ENCODE results near the gene SLX9.

The SLX9 gene

DNA sequence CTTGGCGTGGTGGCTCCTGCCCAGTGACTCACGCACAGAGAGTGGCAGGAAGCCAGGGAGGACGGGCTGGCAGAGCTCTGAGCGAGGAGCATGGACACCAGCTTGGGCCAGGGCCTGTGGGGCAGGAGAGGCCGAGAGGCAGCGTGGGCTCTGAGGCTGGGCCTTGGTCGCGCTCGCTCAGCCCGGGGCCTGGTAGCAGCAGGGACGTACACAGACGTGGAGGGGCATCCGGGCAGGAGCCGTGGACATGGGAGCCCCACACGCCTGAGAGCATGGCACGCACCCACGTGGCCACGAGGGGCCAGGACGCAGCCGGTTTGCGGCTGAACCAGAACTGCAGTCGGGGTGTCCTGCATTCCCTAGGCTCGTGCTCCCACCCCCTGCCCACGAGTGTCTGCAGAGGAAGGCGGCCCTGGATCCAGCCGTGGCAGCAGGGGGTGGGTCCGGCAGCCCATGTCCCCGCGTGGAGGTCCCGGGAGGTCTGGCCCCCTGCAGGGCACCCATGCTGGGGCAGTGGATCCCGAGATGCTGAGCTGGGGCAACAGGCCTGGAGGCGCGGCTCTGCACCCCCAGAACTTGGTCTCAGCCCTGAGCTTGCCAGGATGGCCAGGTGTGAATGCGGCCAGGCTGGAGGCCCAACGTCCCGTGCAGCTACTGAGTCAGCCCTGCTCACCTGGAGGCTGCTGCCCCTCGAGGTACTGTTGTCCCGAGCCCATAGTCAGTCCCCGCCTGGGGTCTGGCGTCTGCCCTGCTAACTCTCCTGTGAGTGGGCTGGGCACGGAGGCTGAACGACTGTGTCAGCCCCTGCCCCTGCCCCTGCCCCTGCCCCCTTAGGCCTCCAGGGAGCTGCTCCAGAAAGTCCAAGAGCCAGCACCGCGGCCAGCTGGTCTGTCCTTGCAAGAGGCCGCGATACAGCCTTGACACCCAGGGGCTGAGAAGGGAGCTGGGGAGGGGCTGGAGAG, 61.6 kb downstream of the SLX9 start:
- no peak for DNase-seq (ENCODE audit: low read depth in 2 of 2, low spot score in 1 of 2)

- DNase-seq (ENCODE audit: low read depth in 2 of 2, low spot score in 1 of 2) = no peak
Measured at GRCh38 chr21:45002381-45003204, 62.8 kb downstream of the SLX9 start.

- no peak for DNase-seq (ENCODE audit: low read depth in 2 of 2, low spot score in 1 of 2)
Measured at GRCh38 chr21:45003331-45004058, 63.7 kb downstream of the SLX9 start.

DNA sequence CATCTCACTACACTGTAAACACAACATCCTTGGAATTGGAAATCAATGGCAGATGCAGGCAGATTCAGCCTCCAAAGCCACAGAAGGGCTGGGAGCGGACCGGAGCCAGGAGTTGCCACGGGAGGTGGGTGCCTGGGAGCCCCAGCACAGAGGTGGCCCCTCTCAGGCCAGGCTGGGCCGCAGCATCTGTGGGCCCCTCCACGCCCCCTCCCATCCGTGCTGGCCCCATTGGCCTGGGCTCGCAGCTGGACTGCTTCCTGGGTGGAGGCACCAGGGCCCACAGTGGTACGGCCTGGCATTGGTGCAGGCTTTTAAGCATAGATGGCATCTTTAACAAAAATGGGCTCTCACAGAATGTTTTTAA, 64.2 kb downstream of the SLX9 start:
- DNase-seq (ENCODE audit: low read depth in 2 of 2, low spot score in 1 of 2) = no peak

GRCh38 chr21:45004481-45005247, 64.8 kb downstream of the SLX9 start:
- no peak for DNase-seq (ENCODE audit: low read depth in 2 of 2, low spot score in 1 of 2)

- no peak for DNase-seq (ENCODE audit: low read depth in 2 of 2, low spot score in 1 of 2)
Measured at GRCh38 chr21:45006536-45007095, 66.8 kb downstream of the SLX9 start.

- no peak for DNase-seq (ENCODE audit: low read depth in 2 of 2, low spot score in 1 of 2)
Measured at GRCh38 chr21:45009616-45010015, 69.8 kb downstream of the SLX9 start.

- no peak for DNase-seq (ENCODE audit: low read depth in 2 of 2, low spot score in 1 of 2)
Measured at GRCh38 chr21:45010096-45010495, 70.3 kb downstream of the SLX9 start.

DNA sequence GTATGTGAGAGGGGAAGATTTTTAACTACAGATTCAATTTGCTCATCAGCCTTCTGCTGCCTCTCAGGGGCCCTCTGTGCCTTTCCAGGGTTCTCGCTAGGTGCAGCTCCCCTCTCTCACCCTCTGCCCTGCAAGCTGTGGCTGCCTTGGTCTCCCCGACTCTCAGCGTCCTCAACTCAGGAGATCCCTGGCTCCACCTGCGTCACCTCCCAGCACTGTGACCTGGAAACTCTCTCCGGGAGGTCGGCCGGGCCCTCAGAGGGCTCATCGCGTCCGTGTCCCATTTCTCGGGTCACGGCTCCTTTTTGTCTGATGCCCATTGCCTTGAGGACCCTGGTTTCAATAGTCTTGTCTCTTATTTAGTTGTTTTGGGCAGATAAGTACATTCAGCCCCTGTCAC, 71.0 kb downstream of the SLX9 start:
- DNase-seq (ENCODE audit: low read depth in 2 of 2, low spot score in 1 of 2) = no peak

GRCh38 chr21:45011426-45011825, 71.6 kb downstream of the SLX9 start:
- no peak for DNase-seq (ENCODE audit: low read depth in 2 of 2, low spot score in 1 of 2)

GRCh38 chr21:45011911-45012661, 72.3 kb downstream of the SLX9 start:
- DNase-seq (ENCODE audit: low read depth in 2 of 2, low spot score in 1 of 2) = no peak

DNA sequence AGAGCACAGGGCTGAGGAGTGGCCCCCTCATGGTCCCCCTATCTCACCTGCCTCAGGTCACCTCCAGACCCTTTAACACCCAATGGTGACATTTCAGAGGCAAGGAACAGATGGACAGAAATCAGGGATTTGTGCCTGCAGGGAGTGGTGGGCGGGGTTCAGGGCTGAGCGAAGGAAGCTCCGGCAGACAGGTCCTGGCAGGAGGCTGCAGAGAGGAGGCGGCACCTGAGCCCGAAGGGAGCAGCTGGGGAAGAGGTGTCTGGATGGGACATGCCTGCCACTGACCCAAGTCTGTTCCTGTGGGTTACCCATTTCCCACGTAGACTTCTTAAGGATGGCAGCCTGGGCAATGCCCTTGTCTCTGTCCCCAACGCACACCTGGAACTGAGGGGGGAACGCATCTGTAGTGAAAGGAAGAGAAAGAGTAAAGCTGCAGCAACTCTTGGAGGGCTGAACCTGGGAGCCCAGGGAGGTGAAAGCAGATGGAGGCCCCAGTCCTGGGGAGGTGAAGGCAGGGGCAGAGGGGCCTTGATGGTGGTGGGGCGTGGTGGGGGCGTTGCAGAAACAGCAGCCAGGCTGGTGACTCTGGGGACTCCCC, 72.9 kb downstream of the SLX9 start:
- no peak for DNase-seq (ENCODE audit: low read depth in 2 of 2, low spot score in 1 of 2)

DNA sequence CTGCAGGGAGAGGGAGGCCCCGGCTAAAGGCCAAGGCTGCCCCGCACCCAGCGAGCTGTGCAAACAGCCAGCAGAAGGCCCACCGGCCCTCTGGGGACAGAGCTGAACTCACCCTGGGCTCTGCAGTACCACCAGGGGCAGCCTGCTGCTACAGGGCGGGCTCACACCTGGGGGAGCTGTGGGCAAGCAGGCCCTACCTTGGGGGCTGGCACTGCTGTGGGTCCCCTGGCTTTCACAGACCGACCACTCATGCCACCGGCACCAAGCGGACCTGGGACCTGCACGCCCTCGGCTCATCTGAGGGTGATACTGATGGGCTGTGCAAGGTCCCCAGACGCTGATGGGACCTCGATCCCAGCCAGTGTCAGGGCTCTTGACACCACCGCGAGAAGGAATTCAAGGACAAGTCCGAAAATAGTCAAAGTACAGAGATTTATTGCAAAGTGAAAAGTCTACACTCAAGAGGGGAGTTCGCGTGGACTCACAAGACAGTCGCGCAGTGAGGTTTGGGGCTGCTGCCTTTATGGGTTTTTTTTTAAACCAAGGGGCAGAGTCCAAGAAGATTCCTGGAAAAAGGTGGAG, 73.5 kb downstream of the SLX9 start:
- no peak for DNase-seq (ENCODE audit: low read depth in 2 of 2, low spot score in 1 of 2)

- no peak for DNase-seq (ENCODE audit: low read depth in 2 of 2, low spot score in 1 of 2)
Measured at GRCh38 chr21:45014747-45015468, 75.1 kb downstream of the SLX9 start.

DNA sequence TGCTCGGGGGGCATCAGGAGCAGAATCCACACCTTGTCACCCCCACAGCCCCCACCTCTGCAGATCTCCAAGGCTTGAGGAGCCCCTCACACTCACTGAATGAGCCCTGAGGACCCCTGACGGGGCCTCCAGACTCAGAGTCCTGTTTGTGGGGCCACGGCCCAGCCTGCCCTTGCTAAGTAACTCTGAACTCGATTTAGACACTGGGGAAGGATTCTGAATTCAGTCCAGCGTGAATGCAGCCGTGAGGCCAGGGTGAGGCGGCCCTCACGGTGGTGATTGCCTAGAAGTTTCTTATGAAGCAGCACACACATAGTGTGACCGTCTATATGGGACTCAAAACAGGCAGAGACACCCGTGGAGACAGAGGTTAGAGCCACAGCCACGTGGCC, 75.6 kb downstream of the SLX9 start:
- DNase-seq (ENCODE audit: low read depth in 2 of 2, low spot score in 1 of 2) = no peak

- no peak for DNase-seq (ENCODE audit: low read depth in 2 of 2, low spot score in 1 of 2)
Measured at GRCh38 chr21:45016031-45016405, 76.2 kb downstream of the SLX9 start.

DNA sequence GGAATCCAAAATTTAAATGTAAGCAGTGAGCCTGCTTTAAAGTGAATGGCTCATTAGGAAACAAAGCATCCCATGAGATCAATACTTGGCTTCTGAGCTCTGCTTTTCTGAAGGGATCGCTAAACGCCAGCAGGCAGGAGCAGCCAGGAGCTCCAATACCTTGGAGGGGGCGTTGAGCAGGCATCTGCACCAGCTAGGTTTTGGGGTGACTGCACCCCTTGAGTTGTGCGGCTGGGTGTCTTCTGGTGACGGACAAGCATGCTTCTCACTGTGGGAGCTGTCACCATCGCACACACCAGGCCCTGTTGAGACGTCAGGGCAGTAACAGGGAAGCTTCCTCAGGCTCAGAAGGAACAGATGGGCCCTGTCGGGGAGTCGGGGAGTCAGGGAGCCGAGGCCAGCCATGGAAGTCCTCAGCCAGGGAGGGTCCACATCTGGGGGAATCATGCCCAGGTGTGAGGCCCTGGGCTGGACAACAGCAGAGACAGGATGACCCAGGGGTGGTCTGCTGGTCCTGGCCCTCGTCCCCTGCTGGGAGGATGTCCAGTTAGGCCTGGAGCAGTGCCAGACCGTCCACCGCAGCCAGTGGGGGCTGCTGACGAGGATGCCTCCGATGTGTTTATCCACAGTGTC, 76.7 kb downstream of the SLX9 start:
- no peak for DNase-seq (ENCODE audit: low read depth in 2 of 2, low spot score in 1 of 2)

All from stimulated activated CD8-positive, alpha-beta memory T cell treated with anti-CD3 and anti-CD28 coated beads, Interleukin-4, amount 100 ng/mL, for 1 hour (primary cell).